ENCODE data around the gene GARS1.
"Not testable (repeated sequence)": the region's sequence is repeated elsewhere in the genome, so short reads cannot be mapped to it uniquely, and the experiment has no call there.

The GARS1 gene

GRCh38 chr7:30572212-30572841, 22.4 kb upstream of the GARS1 start:
- no peak for FAIRE-seq

DNA sequence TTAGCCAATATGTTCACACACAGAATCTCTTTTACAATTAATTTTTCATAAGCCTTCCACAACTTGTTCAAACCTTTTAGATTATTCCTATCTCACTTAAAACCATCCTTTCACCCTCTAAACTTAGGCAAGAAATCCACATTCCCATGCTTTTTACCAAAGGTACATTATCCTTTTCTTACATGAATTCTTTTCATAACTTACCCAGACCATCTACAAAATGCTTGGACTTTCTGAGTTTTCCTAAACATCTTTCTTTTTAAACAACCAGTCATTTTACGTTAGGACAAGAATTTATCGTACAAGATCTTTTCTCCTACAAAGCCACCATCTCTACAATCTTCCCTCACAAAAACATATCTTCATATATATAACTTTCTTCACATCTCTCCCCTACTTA, 18.8 kb upstream of the GARS1 start:
- no peak for FAIRE-seq

DNA sequence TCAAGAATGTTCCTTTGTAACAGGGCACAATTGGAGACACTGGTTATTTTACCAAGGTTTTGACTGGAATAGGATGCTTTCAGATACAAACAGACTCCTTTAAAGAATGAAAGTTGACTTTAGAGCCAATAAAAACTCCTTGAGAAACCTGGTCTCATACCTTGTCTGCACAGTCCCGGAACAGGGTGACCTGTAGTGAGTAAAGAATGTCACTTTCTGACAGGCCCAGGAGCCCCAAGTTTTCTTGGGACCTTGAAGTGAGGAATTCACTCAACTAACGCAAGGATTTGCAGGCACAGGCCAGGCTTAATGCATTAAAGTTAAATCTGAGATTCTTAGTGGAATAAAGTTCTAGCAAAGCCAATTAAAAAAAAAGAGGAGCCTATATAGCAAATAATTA, 11.5 kb upstream of the GARS1 start:
- FAIRE-seq, result no peak

DNA sequence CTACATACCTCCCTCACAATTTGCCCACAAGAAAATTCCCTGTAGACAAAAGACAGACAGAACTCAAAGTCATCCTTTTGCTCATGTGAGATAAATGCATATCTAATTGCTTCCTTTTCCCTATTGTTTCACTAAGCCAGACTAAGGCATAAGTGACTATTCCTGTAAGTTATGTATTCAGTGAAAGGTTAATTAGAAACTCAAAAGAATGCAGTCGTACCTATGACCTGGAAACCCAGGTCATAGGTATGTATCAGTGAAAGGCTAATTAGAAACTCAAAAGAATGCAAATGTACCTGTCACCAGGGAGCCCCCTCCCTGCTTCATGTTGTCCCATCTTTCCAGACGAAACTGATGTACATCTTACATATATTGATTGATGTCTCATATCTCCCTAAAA, 10.3 kb upstream of the GARS1 start:
- no peak for FAIRE-seq

DNA sequence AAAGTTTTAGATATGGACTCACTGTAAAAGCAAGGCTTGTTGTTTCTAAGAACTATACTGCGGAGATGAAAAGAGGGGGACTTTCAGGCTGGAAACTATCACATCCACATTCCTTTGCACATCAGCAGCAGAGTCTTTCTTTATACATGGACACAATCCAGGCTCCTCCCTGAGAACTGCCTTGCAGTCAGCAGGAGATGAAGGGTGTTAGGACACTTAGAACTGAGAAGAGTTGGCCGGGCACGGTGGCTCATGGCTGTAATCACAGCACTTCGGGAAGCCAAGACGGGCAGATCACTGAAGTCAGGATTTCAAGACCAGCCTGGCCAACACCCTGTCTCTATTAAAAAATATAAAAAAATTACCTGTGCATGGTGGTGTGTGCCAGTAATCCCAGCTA, 9.7 kb upstream of the GARS1 start:
- no peak for FAIRE-seq

- FAIRE-seq, result no peak
Measured at GRCh38 chr7:30585675-30586074, 9.0 kb upstream of the GARS1 start.

GRCh38 chr7:30587547-30587946, 7.1 kb upstream of the GARS1 start:
- FAIRE-seq, result not testable (repeated sequence)

DNA sequence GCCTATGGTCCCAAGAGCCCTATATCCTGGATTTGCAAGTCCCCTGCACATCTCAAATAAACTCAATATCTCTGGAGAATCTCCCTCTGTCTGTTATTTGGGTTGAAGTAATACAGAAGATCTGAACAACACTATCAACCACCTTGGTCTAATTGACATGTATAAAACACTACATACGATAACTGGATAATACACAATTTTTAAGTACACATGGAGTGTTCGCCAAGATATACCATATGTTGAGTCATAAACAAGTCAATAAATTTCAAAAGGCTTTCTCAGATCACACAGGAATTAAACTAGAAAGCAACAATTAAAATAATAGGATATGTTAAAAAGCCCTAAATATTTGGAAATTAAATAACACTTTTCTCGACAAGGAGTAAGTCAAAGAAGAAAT, 5.6 kb upstream of the GARS1 start:
- peak; percentile 21 for FAIRE-seq

DNA sequence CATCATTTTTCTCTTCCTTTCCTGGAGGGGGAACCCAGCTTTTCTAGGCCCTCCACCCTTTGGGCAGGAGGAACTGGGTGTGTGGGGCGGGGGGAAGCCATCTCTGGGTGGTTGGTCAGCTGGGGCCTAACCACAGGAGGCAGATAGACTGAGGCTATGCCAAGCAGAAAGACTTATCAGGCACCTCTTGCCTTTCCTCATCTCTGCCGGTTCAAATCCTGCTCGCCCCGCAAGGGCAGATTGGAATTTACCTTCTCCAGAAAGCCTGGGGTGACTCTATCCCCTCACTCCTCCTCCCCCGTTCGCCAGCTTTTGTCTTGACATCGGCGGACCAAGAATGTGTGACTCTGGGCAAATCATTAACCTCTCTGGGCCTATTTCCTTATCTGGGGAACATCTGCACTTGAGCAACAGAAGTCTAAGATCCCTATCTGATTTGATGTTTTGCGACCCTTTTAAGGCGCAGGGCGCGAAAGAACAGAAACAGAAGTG, 584 bp upstream of the GARS1 start:
- no peak for FAIRE-seq

DNA sequence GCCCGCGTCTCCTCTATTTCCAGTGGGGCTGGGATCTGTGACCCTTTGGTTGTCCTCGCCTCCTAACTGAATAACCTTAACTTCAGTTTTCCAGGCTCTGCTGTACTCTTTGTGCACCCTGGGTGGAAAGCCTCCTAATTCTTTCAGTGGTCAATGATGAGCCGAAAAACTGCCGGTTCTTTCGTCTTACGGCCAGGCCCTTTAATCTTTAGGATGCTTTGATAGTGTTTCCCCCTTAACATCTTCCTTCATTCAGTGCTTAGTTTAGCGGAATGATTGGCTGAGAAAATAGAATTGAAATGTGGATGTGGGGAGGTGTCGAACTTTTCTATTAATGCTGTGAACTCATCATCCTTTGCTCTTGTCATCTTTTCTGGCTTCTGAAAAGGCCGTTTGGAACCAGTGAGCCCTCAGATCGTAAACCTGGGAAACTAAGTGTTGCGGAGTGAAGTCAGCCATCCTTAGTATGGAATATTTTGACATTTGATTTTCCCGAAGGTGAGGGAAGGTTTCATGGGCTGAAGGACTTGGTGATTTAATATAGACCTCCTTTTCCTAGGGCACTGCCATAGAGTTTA, 847 bp downstream of the GARS1 start:
- no peak for FAIRE-seq

DNA sequence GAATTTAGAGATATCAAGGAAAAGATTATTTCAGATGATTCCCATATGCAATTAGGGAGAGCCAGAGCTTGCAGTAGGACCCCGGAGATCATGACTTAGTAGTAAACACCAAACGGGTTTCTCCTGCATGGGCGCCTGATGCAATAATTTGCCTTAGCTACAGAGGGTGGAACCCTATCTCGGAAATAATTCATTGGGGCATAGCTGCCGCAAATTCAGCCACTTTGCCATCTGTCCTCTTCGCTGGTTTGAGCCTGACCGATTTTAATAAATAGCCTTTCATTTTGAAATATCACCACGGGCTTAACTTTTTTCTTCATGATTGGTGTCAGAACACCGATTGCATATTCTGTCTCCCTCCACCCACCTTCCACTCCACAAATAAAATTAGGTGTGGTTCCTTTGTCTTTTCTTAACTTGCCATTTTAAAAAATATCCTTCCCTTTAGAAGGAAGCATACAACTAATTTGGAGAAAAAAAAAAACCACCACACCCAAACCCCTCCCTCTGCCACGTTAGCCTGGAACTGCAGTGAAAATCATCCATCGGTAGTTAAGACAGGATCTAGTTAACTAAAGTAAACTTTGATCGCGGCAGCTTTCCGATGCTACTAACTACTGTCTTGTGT, 1.4 kb downstream of the GARS1 start:
- no peak for FAIRE-seq

DNA sequence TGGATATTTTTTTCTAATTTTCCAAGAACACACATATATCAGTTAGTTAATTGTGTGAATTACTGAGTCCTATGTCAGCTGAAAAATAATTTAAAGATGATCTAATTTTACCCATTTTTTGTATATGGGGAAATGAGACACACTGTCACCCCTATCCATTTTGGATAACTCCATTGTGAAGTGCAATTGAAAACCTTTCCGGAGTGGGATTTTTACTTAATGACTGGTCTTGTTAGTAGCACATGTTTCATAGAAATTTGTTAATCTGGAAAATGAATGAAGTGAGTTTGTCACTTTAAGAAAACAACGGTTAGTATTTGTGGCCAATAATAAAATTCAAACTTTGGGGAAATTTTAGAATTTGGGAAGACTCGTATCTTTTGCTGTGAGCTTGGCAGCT, 2.0 kb downstream of the GARS1 start:
- FAIRE-seq, result no peak

DNA sequence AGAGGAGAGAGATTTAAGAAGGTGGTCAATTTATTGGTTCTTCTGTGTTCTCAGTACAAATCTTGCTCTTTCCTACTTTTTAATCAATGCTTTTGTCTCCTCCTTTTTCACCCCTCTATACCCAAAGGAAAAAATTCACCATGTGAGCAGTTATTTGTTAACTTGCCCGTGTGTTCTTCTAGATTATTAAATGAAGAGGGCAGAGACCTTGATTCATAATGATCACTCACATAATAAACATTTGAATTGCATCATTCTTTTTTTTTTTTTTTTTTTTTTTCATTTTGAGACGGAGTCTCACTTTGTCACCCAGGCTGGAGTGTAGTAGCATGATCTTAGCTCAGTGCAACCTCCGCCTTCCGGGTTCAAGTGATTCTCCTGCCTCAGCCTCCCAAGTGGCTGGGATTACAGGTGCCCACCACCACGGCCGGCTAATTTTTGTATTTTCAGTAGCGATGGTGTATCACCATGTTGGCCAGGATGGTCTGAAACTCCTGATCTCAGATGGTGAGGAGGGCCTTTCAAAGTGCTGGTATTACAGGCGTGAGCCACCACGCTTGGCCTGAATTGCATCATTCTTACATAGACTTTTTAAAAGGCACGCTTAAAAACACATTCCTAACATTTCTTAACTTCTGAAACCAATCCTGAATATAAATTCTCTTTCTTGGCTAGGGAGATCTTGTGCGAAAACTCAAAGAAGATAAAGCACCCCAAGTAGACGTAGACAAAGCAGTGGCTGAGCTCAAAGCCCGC, 3.6 kb downstream of the GARS1 start:
- no peak for FAIRE-seq

GRCh38 chr7:30604901-30605300, 10.2 kb downstream of the GARS1 start:
- no peak for FAIRE-seq

GRCh38 chr7:30605832-30606231, 11.2 kb downstream of the GARS1 start:
- FAIRE-seq, result no peak

GRCh38 chr7:30612658-30613265, 18.1 kb downstream of the GARS1 start:
- no peak for FAIRE-seq

- no peak for FAIRE-seq
Measured at GRCh38 chr7:30613366-30614325, 19.0 kb downstream of the GARS1 start.

GRCh38 chr7:30616318-30616717, 21.6 kb downstream of the GARS1 start:
- FAIRE-seq, result no peak

DNA sequence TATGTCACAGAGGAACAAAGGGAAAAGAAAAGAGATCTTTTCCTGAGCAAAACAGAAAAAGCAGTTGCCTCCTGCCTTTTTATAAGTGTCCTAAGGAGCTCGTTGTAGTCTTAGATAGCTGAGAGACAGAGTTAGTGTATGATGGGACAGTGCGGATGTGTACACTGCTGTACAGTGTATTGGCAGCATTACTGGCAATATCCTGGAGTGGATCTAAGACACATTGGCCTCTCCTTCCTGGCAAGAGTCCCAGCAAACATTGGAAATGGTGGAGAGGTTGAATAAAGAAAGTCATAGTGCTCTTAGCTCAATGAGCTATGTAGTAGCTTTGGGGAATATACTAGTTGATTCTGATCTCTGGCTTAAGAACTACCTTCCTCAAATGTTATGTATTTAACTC, 22.7 kb downstream of the GARS1 start:
- FAIRE-seq, result no peak

DNA sequence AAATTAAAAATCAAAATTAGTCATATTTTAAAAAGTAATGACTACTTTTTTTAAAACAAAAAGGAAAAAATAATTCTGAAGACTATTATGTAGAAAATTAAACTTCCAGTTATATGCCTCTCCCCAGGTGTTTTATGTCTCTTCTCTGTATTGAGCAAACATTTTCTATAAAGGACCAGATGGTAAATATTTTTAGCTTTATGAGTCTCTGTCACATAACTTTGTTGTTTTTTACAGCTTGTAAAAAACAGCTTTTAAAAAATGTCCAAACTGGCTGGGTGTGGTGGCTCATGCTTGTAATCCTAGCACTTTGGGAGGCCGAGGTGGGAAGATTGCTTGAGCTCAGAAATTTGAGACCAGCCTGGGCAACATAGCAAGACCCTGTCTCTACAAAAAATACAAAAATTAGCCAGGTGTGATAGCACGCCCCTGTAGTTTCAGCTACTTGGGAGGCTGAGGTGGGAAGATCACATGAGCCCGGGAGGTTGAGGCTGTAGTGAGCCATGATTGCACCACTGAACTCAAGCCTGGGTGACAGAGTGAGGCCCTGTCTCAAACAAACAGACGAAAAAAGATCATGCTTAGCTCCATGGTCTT, 23.5 kb downstream of the GARS1 start:
- FAIRE-seq, result no peak

DNA sequence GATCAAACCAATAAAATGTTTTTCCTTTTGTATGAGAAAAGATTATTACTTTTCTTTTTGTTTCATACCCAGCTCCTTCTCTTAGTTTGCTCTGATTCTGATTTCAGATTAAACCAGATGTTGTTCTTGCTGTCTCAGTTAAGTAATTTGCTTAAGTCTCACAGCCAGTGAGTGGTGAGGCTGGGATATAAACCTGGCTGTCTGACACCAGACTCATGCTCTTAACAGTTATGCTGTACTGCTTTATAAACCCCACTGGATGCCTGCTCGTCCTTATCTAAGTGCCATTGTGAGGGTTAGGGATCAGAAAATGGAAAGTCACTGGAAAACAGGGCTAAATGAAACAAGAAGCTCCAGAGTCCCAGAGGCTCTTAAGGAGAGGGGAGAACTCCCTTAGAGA, 24.3 kb downstream of the GARS1 start:
- FAIRE-seq, result no peak

DNA sequence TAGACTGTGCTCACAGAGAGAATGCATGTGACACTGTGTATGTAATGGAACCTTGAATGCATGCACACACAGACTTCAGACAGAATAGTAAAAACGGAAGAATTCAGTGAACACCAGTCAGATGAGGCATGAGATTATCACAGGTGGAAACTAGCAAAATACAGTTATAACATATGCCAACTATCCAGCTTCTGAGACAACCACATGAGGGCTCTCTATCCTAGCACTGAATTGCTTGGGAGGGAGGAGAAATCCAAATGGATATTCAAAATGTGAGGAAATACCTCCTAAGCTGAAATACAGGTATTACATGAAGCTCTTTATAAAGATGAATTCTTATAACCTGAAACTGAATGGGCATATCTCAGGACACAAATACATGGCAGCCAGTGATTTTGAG, 30.6 kb downstream of the GARS1 start:
- no peak for FAIRE-seq

All from endometrium (tissue), 2 donors.